Hematopoietic multipotent progenitor cell treated with erythropoietin and hydrocortisone succinate and interleukin-3 and kit ligand, for 6 days (in vitro differentiated cells): Measurements from ENCODE around the gene THEM5.
"Not testable (repeated sequence)": the region's sequence is repeated elsewhere in the genome, so short reads cannot be mapped to it uniquely, and the experiment has no call there.

ENCODE experiments used
- DNase-seq: peaks from one replicate; pipeline ENCODE4 v3.0.0-alpha.2; 2015

The THEM5 gene

GRCh38 chr1:151853411-151853943 is at the start of gene THEM5:
Gene THEM5, minus strand, starts transcription at chr1:151853712. Its CDS starts 147 bp downstream, at chr1:151853565.
- DNase-seq: peak; percentile 69

- no peak for DNase-seq
Measured at GRCh38 chr1:151902858-151903257, 49.3 kb upstream of the THEM5 start.

- DNase-seq: not testable (repeated sequence)
Measured at GRCh38 chr1:151900804-151901203, 47.3 kb upstream of the THEM5 start.

GRCh38 chr1:151898519-151898991 is 45.0 kb upstream of the THEM5 start:
- DNase-seq: peak; percentile 53

- DNase-seq: no peak
Measured at GRCh38 chr1:151897991-151898431, 44.5 kb upstream of the THEM5 start.

GRCh38 chr1:151893176-151893924 is 39.8 kb upstream of the THEM5 start:
- no peak for DNase-seq

- no peak for DNase-seq
Measured at GRCh38 chr1:151892190-151892589, 38.7 kb upstream of the THEM5 start.

GRCh38 chr1:151891512-151891911 is 38.0 kb upstream of the THEM5 start:
- DNase-seq: no peak

GRCh38 chr1:151888972-151889570 is 35.6 kb upstream of the THEM5 start:
- peak; percentile 53 for DNase-seq

GRCh38 chr1:151887028-151887427 is 33.5 kb upstream of the THEM5 start:
- DNase-seq: no peak

GRCh38 chr1:151885479-151885878 is 32.0 kb upstream of the THEM5 start:
- no peak for DNase-seq

GRCh38 chr1:151884879-151885278 is 31.4 kb upstream of the THEM5 start:
- DNase-seq: not testable (repeated sequence)

GRCh38 chr1:151884445-151884844 is 30.9 kb upstream of the THEM5 start:
- DNase-seq: not testable (repeated sequence)

- DNase-seq: not testable (repeated sequence)
Measured at GRCh38 chr1:151883898-151884297, 30.4 kb upstream of the THEM5 start.

GRCh38 chr1:151882918-151883317 is 29.4 kb upstream of the THEM5 start:
- not testable (repeated sequence) for DNase-seq

- no peak for DNase-seq
Measured at GRCh38 chr1:151882466-151882865, 29.0 kb upstream of the THEM5 start.

GRCh38 chr1:151881479-151881878 is 28.0 kb upstream of the THEM5 start:
- no peak for DNase-seq

- no peak for DNase-seq
Measured at GRCh38 chr1:151875419-151876097, 22.0 kb upstream of the THEM5 start.

GRCh38 chr1:151872776-151873175 is 19.3 kb upstream of the THEM5 start:
- DNase-seq: peak; percentile 17

- no peak for DNase-seq
Measured at GRCh38 chr1:151871284-151872030, 17.9 kb upstream of the THEM5 start.

- DNase-seq: no peak
Measured at GRCh38 chr1:151868486-151868885, 15.0 kb upstream of the THEM5 start.

GRCh38 chr1:151867765-151868411 is 14.4 kb upstream of the THEM5 start:
- DNase-seq: no peak
